TTC549 (cell line): ENCODE measurements around the gene FGD1.
"Not testable (repeated sequence)": the region's sequence is repeated elsewhere in the genome, so short reads cannot be mapped to it uniquely, and the experiment has no call there.

Source experiments
- FAIRE-seq: peaks from 2 replicates; lab custom pipeline; 2012; peaks lifted over from hg19 to GRCh38; lab: Jason Lieb, UNC

Gene FGD1

DNA sequence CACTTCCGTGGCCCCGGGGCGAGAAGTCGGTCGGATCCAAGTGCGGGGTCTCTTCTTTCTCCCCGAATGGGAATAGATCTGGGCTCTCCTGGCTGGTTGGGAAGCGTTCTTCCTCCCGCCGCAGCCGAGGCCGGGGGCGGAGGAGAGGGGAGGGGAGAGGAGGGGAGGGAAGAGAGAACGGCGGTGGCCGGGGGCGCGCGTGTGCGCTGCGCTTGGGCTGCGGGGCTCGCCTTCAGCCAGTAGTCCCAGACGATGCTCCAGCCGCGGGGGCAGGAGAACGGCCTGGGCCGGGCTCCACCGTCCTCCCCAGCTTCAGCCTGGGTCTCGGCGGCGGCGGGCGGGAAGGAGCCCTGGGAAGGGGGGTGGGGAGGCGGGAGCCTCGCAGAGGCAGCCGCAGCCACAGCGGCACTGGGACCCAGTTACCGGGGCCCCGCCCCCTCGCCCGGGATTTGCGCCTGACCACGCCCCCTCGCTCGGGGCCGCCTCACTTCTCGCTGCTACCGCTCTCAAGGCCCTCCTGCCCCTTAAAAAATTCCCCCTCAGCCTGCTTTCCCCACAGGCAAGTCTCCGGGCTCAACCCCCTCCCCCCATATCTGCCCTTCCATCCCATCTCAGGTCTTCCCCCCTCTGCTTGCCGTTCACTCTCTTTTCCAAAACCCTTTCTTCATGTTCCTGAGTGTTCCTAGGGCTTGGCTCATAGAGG, at the start of gene FGD1:
Gene FGD1, minus strand, starts transcription at position 421 of the 703 bp plus-strand sequence. CDS start 802 bp downstream, outside the sequence.
- FAIRE-seq = no peak

DNA sequence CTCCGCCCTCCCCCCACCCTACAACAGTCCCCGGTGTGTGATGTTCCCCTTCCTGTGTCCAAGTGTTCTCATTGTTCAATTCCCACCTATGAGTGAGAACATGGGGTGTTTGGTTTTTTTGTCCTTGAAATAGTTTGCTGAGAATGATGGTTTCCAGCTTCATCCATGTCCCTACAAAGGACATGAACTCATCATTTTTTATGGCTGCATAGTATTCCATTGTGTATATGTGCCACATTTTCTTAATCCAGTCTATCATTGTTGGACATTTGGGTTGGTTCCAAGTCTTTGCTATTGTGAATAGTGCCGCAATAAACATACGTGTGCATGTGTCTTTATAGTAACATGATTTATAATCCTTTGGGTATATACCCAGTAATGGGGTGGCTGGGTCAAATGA, 46.2 kb upstream of the FGD1 start:
- not testable (repeated sequence) for FAIRE-seq

DNA sequence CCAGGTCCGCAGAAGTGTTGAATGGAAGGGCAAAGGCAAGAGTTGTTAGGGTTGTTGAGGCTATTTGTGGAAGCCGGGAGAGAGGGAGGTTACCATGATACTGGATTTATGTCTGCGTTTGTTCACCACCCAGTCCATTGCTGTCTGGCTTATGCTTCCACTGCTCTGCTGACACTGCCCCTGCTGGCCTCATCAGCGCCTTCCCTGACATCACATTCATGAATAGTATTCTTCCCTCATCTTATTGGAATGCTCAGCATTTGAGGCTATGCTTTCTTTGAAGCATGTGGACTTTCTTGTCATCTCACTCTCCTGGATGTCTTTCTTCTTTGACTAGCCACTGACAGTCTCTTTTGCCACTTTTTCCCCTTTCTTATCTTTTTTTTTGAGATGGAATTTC, 44.3 kb upstream of the FGD1 start:
- no peak for FAIRE-seq

- no peak for FAIRE-seq
Measured at GRCh38 chrX:54534271-54534670, 38.2 kb upstream of the FGD1 start.

- no peak for FAIRE-seq
Measured at GRCh38 chrX:54530357-54530900, 34.4 kb upstream of the FGD1 start.

DNA sequence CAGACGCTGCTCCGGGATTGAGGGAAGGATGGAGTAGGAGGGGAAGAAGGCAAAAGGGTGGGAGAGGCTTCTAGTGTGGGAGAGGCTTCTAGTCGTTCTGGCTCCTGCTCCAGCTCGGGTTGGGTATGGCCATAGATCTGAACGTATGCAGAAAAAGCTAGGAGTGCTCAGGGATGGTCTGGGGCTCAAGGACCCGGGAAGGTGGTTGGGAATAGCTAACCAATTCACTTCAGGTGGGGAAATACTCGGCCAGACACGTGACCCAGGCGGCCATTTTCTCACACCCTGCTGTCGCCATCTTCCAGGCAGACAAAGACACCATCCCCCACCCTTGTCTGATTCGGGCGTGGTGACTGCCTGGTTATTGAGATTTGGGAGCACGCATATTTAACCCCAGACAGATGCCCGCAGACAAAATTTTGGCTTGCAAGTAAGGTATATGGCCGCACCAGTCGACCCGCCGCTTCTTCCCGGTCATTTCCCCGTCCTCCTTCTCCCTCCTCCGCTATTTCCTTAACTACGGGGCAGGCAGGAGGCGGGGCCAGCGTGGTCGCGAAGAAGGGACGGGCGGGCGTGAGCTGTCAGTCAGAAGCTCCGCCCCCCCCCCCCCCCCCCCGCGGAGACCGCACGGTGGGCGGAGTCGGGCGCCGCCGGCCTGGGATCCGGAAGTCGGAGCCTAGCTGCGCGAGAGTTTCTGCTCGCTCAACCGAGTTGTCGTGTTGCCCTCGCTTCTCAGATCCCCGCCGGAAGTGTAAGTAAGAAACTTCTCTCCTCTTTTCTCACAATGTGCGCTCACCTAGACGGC, 33.7 kb upstream of the FGD1 start, which contains the start of gene GNL3L:
Gene GNL3L, plus strand, starts transcription at position 668 of the 805 bp plus-strand sequence. CDS start 2,348 bp downstream, outside the sequence.
- no peak for FAIRE-seq

GRCh38 chrX:54529151-54529550, 33.1 kb upstream of the FGD1 start:
- FAIRE-seq = no peak

DNA sequence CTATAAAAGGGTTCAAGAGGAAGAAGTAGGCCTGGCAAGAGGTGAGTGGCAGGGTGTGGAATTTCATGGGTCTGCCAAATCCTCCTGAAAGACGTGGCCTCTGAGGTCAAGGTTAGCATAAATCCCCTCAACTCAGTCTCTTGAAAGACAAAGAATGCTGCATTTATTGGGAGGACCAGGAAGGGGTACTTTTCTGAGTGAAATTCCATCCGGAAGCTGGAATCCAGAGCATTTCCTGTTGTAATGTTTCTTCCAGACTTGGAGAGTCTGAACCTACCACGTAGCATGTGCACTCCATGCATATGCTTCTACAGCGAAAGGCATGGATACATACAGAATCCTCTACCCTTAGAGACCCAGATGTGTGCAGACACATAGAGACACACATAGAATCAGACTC, 13.4 kb upstream of the FGD1 start:
- FAIRE-seq = no peak

DNA sequence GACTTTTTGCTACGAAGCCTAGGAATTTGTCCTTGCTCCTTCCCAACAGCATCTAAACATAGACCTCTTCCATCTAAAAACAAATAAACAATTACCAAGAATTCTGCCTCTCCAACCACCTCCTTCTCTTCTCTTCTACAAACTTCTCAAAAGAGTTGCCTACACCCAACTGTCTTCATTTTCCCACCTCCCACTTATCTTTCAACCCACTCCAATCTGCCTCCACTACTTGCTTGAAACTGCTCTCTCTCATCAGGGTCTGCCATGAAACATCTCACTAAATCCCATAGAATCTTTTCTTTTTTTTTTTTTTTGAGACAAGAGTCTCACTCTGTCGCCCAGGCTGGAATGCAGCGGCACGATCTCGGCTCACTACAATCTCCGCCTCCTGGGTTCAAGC, 902 bp upstream of the FGD1 start:
- FAIRE-seq = no peak

GRCh38 chrX:54496517-54496852, 451 bp upstream of the FGD1 start:
- FAIRE-seq = no peak

- FAIRE-seq = no peak
Measured at GRCh38 chrX:54494989-54495813, 833 bp downstream of the FGD1 start.

- no peak for FAIRE-seq
Measured at GRCh38 chrX:54494166-54494988, 1.7 kb downstream of the FGD1 start.

- no peak for FAIRE-seq
Measured at GRCh38 chrX:54492340-54492739, 3.7 kb downstream of the FGD1 start.

- not testable (repeated sequence) for FAIRE-seq
Measured at GRCh38 chrX:54489819-54490218, 6.2 kb downstream of the FGD1 start.

DNA sequence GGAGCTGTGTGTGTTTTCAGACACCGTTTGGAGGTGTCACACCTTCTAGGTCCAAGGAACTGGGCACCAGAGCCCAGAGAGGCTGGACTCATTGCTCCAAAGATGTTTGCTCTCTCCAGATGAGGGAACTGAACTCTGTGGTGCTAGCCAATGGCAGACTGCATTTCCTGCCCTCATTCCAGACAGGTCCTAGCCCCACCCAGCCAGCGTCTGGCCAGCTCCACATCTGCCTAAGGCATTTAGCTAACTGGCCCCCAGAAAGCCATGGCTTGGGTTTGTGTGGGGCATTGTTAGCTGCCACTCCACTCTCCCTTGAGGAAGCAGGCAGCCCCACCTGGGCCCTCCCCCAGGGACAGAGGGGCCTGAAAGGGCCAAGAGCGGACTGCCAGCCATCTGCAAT, 11.4 kb downstream of the FGD1 start:
- no peak for FAIRE-seq

DNA sequence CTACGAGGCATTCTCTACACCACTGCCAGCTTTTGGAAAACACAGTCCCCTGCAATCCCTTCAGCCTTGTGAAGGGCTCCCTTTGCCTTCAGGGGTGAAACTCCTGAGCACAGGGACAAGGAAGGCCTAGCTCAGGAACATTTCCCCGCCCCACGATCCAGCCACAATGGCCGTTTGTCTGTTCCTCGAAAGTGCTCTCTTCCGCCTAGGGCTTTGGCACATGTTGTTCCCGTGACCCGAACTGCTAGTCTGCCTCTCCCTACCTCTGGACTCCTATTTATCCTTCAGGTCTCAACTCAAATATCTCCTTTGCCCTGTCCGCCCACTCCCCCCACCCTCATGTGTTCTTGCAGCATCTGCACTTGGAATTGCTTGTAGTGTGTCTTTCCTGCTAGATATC, 12.1 kb downstream of the FGD1 start:
- no peak for FAIRE-seq

GRCh38 chrX:54482839-54483593, 13.0 kb downstream of the FGD1 start:
- no peak for FAIRE-seq

GRCh38 chrX:54479136-54480111, 16.6 kb downstream of the FGD1 start:
- FAIRE-seq = no peak

GRCh38 chrX:54473993-54474859, 21.8 kb downstream of the FGD1 start:
- no peak for FAIRE-seq
